ENCODE results near the gene RNASEH2A.

DNA sequence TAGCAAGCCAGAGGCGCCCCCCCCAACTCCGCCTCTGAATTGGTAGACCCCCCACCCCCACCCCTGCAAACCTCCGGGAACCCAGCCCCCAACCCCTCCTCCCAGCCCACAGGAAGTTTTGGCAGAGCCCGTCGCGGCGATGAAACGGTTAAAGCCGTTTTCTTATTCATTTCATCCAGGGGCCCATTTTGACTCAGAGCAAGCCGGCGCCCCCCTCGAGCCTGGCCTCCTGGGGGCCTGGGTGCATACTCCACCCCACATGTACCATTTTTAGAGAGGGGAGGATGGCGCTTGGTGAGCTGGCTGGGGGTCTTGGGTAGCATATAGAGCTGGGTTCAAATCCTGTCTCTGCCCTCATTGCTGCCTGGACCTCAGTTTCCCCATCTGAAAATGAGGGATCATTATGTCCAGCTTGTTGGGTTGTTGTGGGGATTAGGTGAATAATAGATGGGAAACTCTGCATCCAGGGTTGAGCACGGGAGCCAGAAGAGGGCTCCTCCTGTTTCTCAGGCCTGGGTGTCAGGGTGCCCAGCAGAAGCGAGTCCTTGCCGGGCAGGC lies 23.0 kb upstream of the RNASEH2A start:
- TF ChIP-seq CTCF (optimal IDR thresholded peaks at IDR 0.05 in 1 of 3, IDR thresholded peaks at IDR 0.05 in 1 of 3, conservative IDR thresholded peaks at IDR 0.05 in 1 of 3; ENCODE audit: extremely low read depth in 1 of 3, insufficient read depth in 2 of 3, low read length in 3 of 3) (no peak), EZH2 (IDR thresholded peaks at IDR 0.05; ENCODE audit: low read length) (no peak)
